HepG2 (cell line): ENCODE results near the gene DBNDD1. TPM values are rescaled to one million over a fixed set of nuclear protein-coding genes. Genes with fewer than 3 reads are reported as not detected.

Experiments
- BCL6 ChIP-seq: IDR thresholded peaks from 2 replicates; pipeline ENCODE4 v1.6.1; 2016; ENCODE audit warnings: missing genetic modification reagents, missing compliant biosample characterization
- BHLHE40 ChIP-seq: IDR thresholded peaks from 2 replicates; pipeline ENCODE4 v1.6.1; 2011; ENCODE audit warnings: low read length, improper control_type of control experiment
- CC2D1A ChIP-seq: sonication (generic); formaldehyde crosslinking; IDR thresholded peaks from 2 replicates; pipeline ENCODE4 v1.8.1; 2023; ENCODE audit warnings: mild to moderate bottlenecking, missing genetic modification reagents
- DRAP1 ChIP-seq: IDR thresholded peaks from 2 replicates; pipeline ENCODE4 v1.6.1; 2016; ENCODE audit warnings: missing genetic modification reagents, missing compliant biosample characterization
- EHMT2 ChIP-seq: fragments of 200-600 bp; sonication (generic); IDR thresholded peaks from 2 replicates; pipeline ENCODE4 v1.7.0; 2017; ENCODE audit warnings: antibody characterized with exemption, low read depth, low read length, borderline replicate concordance
- HNF4G ChIP-seq, 2 experiments: sonication (generic) in 1 of 2; formaldehyde crosslinking in 1 of 2; IDR thresholded peaks; 2 replicates each; pipeline versions ENCODE4 v1.4.0 to v1.6.1; 2011 to 2020; ENCODE audit warnings: borderline replicate concordance in 2 of 2, low read depth in 2 of 2, mild to moderate bottlenecking in 2 of 2, low read length in 1 of 2, missing genetic modification reagents in 1 of 2, moderate library complexity in 1 of 2
- IRX3 ChIP-seq: sonication (generic); formaldehyde crosslinking; IDR thresholded peaks from 2 replicates; pipeline ENCODE4 v1.8.1; 2023; ENCODE audit warnings: mild to moderate bottlenecking, low read depth, missing genetic modification reagents, borderline replicate concordance
- ISX ChIP-seq: sonication (generic); formaldehyde crosslinking; conservative IDR thresholded peaks from 2 replicates; pipeline ENCODE4 v1.5.0; 2020; ENCODE audit warnings: missing genetic modification reagents
- KDM5B ChIP-seq: sonication (generic); formaldehyde crosslinking; IDR thresholded peaks from 2 replicates; pipeline ENCODE4 v1.4.0; 2020; ENCODE audit warnings: missing genetic modification reagents, mild to moderate bottlenecking, borderline replicate concordance
- KLF9 ChIP-seq: IDR thresholded peaks from 2 replicates; pipeline ENCODE4 v1.6.1; 2016; ENCODE audit warnings: low read depth
- MIER2 ChIP-seq: IDR thresholded peaks from 2 replicates; pipeline ENCODE4 v1.6.1; 2016; ENCODE audit warnings: missing biosample characterization, missing genetic modification reagents
- MTA3 ChIP-seq: sonication (generic); formaldehyde crosslinking; IDR thresholded peaks from 2 replicates; pipeline ENCODE4 v1.4.0; 2020; ENCODE audit warnings: missing genetic modification reagents
- NCOA5 ChIP-seq: sonication (generic); formaldehyde crosslinking; IDR thresholded peaks from 2 replicates; pipeline ENCODE4 v1.4.0; 2020; ENCODE audit warnings: missing genetic modification reagents
- PHF20 ChIP-seq: sonication (generic); formaldehyde crosslinking; IDR thresholded peaks from 2 replicates; pipeline ENCODE4 v1.5.0; 2020; ENCODE audit warnings: mild to moderate bottlenecking, missing genetic modification reagents
- SCMH1 ChIP-seq: sonication (generic); formaldehyde crosslinking; IDR thresholded peaks from 2 replicates; pipeline ENCODE4 v1.9.0; 2021; ENCODE audit warnings: missing genetic modification reagents, mild to moderate bottlenecking, borderline replicate concordance
- SKIL ChIP-seq: sonication (generic); formaldehyde crosslinking; IDR thresholded peaks from 2 replicates; pipeline ENCODE4 v1.8.0; 2022; ENCODE audit warnings: missing genetic modification reagents, mild to moderate bottlenecking, moderate library complexity, borderline replicate concordance
- SRSF9 ChIP-seq: fragments of 200-400 bp; formaldehyde crosslinking; IDR thresholded peaks from 2 replicates; pipeline ENCODE4 v1.6.1; 2018; ENCODE audit warnings: borderline replicate concordance, mild to moderate bottlenecking, low read depth, low read length; ENCODE audit not compliant: insufficient read depth, poor library complexity, severe bottlenecking
- TRAFD1 ChIP-seq: sonication (generic); formaldehyde crosslinking; IDR thresholded peaks from 2 replicates; pipeline ENCODE4 v1.5.1; 2020; ENCODE audit warnings: missing genetic modification reagents, mild to moderate bottlenecking, borderline replicate concordance
- ZNF124 ChIP-seq: sonication (generic); formaldehyde crosslinking; IDR thresholded peaks from 2 replicates; pipeline ENCODE4 v1.4.0; 2020; ENCODE audit warnings: missing genetic modification reagents
- ZNF460 ChIP-seq: sonication (generic); formaldehyde crosslinking; IDR thresholded peaks from 2 replicates; pipeline ENCODE4 v1.5.1; 2020; ENCODE audit warnings: missing genetic modification reagents, mild to moderate bottlenecking, borderline replicate concordance
- ZNF766 ChIP-seq: sonication (generic); formaldehyde crosslinking; IDR thresholded peaks from 2 replicates; pipeline ENCODE4 v1.5.0; 2020; ENCODE audit warnings: missing genetic modification reagents, borderline replicate concordance
- ZNF777 ChIP-seq: sonication (generic); formaldehyde crosslinking; IDR thresholded peaks from 2 replicates; pipeline ENCODE4 v1.4.0; 2020; ENCODE audit warnings: missing genetic modification reagents
- ZNF878 ChIP-seq: sonication (generic); formaldehyde crosslinking; IDR thresholded peaks from 2 replicates; pipeline ENCODE4 v1.8.1; 2023; ENCODE audit warnings: mild to moderate bottlenecking, missing genetic modification reagents, moderate library complexity
- ZSCAN29 ChIP-seq: sonication (generic); formaldehyde crosslinking; conservative IDR thresholded peaks from 2 replicates; pipeline ENCODE4 v1.4.0; 2020; ENCODE audit warnings: mild to moderate bottlenecking, missing genetic modification reagents
- polyA plus RNA-seq, 8 experiments: library from polyadenylated mRNA; depleted of rRNA in 3 of 8; stranded (reverse) in 7 of 8; unstranded in 1 of 8; fragments of >200 nt; fragmentation: Illumina TruSeq in 4 of 8; extraction: Trizol in 4 of 8; gene quantifications; 2 replicates each; pipeline versions ENCODE4 v1.2.1 to v1.2.3, GENCODE V29; 2011 to 2016; ENCODE audit warnings: low read depth in 4 of 8, missing spikeins in 1 of 8, mixed read lengths in 1 of 8; ENCODE audit not compliant: insufficient read depth in 1 of 8
- total RNA-seq, 5 experiments: library from RNA; depleted of rRNA; stranded (reverse); fragments of >200 nt; fragmentation: Illumina TruSeq; extraction: Trizol; gene quantifications; 2 replicates each; pipeline ENCODE4 v1.2.3, GENCODE V29; 2016; ENCODE audit warnings: low read depth in 1 of 5
- TF ChIP-seq, protein P1 (sequence below): sonication (generic); formaldehyde crosslinking; IDR thresholded peaks from 2 replicates; pipeline ENCODE4 v1.4.0; 2020; ENCODE audit warnings: missing genetic modification reagents

Gene DBNDD1
- total and polyA plus RNA-seq, 2 of the 13 experiments (the other 11 are each of a cell fraction or from before 2014, with no cell fraction given), result 17.0 to 40.4 TPM

GRCh38 chr16:90019543-90020259 lies 445 bp upstream of the DBNDD1 start (continued):
- TF ChIP-seq SKIL (no peak), SCMH1 (CRISPR knock-in tag) (no peak), BCL6 (CRISPR knock-in tag) (no peak), ISX (no peak), KDM5B (no peak), DRAP1 (CRISPR knock-in tag) (no peak), MTA3 (CRISPR knock-in tag) (no peak), ZNF124 (CRISPR knock-in tag) (no peak), BHLHE40 (no peak), PHF20 (CRISPR knock-in tag) (no peak), ZNF766 (CRISPR knock-in tag) (no peak), IRX3 (CRISPR knock-in tag) (no peak), SRSF9 (no peak), ZNF460 (CRISPR knock-in tag) (no peak), MIER2 (CRISPR knock-in tag) (no peak), TRAFD1 (CRISPR knock-in tag) (no peak), ZSCAN29 (CRISPR knock-in tag) (no peak), EHMT2 (no peak), ZNF878 (CRISPR knock-in tag) (no peak), NCOA5 (CRISPR knock-in tag) (no peak), HNF4G (IDR thresholded peaks at IDR 0.05; ENCODE audit: borderline replicate concordance, low read depth, low read length) (no peak), HNF4G (CRISPR knock-in tag; IDR thresholded peaks at IDR 0.05; ENCODE audit: borderline replicate concordance, low read depth) (no peak), KLF9 (no peak), ZNF777 (CRISPR knock-in tag) (peak; percentile 74; the same call in 1 of the 2 replicates), CC2D1A (CRISPR knock-in tag) (no peak)
- TF ChIP-seq, protein P1, sequence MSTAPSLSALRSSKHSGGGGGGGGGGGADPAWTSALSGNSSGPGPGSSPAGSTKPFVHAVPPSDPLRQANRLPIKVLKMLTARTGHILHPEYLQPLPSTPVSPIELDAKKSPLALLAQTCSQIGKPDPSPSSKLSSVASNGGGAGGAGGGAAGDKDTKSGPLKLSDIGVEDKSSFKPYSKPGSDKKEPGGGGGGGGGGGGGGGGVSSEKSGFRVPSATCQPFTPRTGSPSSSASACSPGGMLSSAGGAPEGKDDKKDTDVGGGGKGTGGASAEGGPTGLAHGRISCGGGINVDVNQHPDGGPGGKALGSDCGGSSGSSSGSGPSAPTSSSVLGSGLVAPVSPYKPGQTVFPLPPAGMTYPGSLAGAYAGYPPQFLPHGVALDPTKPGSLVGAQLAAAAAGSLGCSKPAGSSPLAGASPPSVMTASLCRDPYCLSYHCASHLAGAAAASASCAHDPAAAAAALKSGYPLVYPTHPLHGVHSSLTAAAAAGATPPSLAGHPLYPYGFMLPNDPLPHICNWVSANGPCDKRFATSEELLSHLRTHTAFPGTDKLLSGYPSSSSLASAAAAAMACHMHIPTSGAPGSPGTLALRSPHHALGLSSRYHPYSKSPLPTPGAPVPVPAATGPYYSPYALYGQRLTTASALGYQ (CRISPR knock-in tag), result no peak
